Renal cortical epithelial cell (primary cell): ENCODE data around the gene PDCL2. TPM values are rescaled to one million over a fixed set of nuclear protein-coding genes. Genes with fewer than 3 reads are reported as not detected.
"Not testable (repeated sequence)": the region's sequence is repeated elsewhere in the genome, so short reads cannot be mapped to it uniquely, and the experiment has no call there.

ENCODE experiments used
- DNase-seq: peaks from one replicate; pipeline ENCODE4 v3.0.0-alpha.2; 2011; ENCODE audit warnings: low read depth
- total RNA-seq: library from RNA; depleted of rRNA; stranded (reverse); fragments of >200 nt; gene quantifications from 2 replicates; pipeline ENCODE4 v1.2.3, GENCODE V29; 2014

PDCL2 gene
- total RNA-seq, result not detected in 2 replicates

DNA sequence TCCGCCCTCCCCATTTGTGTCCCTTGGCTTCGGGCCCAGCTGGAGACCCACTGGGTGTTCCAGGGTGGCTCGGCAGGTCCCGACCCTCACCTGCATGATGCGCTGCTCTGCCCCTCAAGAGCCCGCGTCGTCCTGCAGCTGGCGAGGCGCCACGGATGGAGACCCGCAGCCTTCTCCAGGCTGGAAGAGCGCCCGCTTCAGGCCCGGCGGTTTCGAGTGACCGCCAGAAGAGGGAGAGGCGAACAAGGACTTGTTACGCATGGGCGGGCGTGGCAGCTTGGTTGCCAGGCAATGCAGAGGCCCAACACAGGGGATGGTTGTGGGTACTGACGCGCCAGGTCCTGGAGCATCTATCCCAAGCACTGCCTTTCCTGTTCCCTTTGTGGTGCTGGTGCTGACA lies at the start of gene PDCL2:
Gene PDCL2, minus strand, starts transcription at position 232 of the 400 bp plus-strand sequence. Its CDS starts 136 bp downstream, at position 96.
- no peak for DNase-seq

GRCh38 chr4:55637272-55637820 lies 45.3 kb upstream of the PDCL2 start:
- DNase-seq, result no peak

DNA sequence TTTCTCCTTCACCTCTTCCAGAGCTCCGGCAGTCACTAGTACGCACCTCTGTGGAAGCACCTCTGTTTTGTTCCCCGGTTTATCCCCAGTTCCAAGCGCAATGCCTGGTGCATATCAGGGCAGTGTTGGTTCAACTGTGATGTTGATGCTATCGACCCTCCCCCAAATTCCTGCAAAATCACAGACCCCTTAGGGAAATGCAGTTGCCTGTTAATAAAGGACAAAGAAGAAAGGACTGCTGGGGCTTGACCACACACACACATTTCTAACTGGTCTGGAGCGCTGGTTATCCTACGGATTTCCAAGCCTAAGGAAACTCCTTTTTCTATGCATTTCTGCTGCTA lies 44.6 kb upstream of the PDCL2 start:
- no peak for DNase-seq

GRCh38 chr4:55635741-55636655 lies 44.0 kb upstream of the PDCL2 start, which contains the start of gene NMU:
Gene NMU (minus strand): TSS chr4:55636298. CDS start chr4:55636192, 106 bp downstream.
- no peak for DNase-seq

DNA sequence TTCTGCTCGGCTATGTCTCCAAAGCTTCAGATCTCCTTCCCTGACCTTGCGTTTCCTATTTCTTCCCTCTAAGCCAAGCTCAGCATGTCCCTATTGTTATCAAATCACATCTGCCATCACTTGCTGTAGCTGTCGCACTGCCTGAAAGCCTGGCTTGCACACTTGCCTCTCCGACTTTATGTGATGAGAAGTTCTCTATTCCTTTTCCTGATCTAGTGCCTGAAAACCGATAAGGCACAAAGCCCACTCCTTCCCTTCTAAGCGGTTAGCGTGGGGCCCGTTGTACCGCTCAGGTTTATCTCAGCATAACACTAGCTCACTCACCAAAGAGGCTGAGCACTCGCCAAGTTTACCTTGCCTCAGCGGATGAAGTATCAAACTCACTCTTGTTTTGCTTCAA lies 43.2 kb upstream of the PDCL2 start:
- DNase-seq, result no peak

DNA sequence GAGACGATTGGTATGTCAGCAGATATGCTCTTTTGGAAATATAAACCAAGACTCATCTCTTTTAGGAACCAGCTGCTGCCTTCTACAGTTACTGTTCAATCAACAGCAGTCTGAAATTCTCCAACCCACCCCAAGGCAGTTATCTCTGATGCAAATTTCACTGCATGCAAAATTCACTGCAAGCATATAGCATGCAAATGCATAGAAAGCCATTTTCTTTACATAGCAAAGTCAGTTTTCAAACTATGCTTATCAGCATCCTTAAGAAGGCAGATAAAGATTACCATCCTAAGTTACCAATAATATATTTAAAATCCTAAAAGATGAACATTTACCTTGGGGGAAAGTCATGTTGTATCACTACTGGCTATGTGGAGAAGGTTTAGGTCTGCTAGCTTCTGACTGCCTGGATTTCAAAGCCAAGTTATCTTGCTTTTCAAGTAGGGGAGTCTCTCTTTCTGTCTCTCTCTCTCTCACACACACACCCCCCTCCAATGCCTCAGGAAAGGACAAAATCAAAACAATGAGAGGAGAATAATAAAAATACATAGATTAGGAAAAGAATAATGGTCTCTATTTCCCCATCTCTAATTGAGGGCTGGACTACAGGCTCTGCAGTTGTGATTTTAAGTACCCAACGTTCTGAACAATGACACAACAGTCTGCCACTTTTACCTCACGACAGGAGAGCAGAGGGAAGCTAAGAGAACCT lies 42.5 kb upstream of the PDCL2 start:
- DNase-seq, result no peak

DNA sequence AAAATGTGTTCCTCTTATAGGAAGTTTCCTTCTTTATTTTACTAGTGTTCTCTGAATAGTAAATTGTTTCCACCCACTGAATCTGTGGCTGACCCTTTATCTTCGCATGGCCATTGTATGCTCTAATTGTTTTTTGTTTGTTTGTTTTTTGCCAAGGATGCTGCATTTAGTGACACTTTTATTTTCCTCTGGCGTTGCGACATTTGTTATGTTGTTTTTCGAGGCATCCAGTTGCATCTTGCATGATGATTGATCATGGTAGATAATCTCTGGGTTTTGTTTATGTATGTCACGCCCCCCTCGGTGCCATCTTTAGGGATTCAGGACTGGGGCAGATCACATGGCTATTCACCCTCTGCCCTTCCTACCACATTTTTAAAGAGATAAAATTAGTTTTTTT lies 41.9 kb upstream of the PDCL2 start:
- DNase-seq, result no peak

- DNase-seq, result no peak
Measured at GRCh38 chr4:55625835-55626234, 33.8 kb upstream of the PDCL2 start.

DNA sequence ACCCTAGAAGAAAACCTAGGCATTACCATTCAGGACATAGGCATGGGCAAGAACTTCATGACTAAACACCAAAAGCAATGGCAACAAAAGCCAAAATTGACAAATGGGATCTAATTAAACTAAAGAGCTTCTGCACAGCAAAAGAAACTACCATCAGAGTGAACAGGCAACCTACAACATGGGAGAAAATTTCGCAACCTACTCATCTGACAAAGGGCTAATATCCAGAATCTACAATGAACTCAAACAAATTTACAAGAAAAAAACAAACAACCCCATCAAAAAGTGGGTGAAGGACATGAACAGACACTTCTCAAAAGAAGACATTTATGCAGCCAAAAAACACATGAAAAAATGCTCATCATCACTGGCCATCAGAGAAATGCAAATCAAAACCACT lies 32.0 kb upstream of the PDCL2 start:
- DNase-seq, result not testable (repeated sequence)

GRCh38 chr4:55618546-55619143 lies 26.6 kb upstream of the PDCL2 start:
- no peak for DNase-seq

- no peak for DNase-seq
Measured at GRCh38 chr4:55617587-55618197, 25.6 kb upstream of the PDCL2 start.

GRCh38 chr4:55615008-55615407 lies 23.0 kb upstream of the PDCL2 start:
- no peak for DNase-seq

- DNase-seq, result no peak
Measured at GRCh38 chr4:55613621-55614020, 21.6 kb upstream of the PDCL2 start.

DNA sequence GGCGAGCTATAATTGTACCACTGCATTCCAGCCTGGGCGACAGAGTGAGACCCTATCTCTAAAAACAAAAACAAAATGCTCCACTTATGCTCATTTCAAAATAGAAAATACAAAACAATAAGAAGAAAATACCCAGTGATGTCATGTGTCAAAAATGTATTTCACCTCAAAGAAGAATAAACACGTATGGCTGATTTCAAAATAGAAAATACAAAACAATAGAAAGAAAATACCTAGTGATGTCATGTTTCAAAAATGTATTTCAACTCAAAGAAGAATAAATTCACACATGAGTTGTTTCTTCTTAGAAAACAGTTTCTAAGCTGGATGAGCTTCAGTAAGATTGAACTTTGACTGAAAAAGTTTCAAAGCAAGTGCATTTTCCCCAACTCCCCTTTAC lies 20.3 kb upstream of the PDCL2 start:
- DNase-seq, result peak; percentile 38

- no peak for DNase-seq
Measured at GRCh38 chr4:55611358-55612059, 19.5 kb upstream of the PDCL2 start.

DNA sequence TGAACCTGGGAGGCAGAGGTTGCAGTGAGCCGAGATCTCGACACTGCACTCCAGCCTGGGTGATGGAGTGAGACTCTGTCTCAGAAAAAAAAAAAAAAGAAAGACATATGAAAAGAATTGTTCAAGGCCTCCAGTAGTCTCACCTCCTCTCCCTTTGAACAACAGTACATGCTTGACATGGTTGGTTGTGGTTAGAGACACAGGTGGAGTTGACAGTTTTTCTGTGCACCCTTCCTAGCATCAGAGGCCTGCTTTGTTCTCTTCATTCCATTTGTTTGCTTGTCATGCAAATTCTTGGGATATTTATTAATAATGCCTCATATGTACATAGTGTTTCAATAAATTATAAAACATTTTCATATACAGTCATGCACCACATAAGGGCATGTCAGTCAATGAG lies 18.3 kb upstream of the PDCL2 start:
- DNase-seq, result no peak

DNA sequence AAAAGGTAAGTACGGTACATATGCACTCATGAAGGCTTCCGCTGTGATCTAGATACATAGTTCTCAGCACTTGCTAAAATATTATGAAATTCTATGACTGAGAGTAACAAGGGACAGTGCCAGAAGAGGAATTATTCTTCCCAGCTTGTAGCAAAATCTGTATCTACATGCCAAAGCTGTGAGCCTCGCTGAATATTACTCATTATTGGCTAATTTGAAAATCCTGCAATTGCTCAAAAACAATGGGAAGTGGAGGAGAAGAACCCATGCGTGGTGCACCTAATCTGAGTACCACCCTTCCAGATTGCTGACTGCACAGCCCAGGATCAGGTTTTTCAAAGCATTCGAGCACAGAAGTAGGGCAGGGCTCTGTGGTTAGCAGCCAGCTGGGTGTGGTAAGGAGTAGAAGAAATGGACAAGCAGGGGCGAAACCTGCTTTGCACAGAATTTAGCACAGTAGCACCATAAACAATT lies 17.4 kb upstream of the PDCL2 start:
- DNase-seq, result peak; percentile 20

- no peak for DNase-seq
Measured at GRCh38 chr4:55608591-55608990, 16.5 kb upstream of the PDCL2 start.

- DNase-seq, result no peak
Measured at GRCh38 chr4:55604996-55605395, 13.0 kb upstream of the PDCL2 start.

DNA sequence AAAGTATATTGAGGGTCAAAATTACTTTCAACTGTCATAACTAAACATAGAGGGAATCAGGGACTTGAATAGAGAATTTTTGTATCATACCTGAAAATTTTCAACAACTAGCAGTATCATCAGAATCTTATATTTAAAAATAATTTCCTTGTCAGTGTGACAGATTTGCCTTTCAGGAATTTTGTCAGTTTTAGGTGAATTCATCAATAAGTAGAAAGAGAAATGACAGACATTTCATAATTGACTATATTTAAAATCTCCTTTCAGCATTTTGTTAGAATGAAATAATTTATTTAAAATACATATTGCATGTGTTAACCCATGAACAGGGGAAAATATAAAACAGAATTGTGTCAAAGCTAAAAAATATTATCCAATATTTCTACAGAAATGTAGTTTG lies 8.6 kb upstream of the PDCL2 start:
- no peak for DNase-seq

GRCh38 chr4:55598641-55599040 lies 6.6 kb upstream of the PDCL2 start:
- DNase-seq, result no peak
